ENCODE measurements around the gene LDLRAD3. TPM values are rescaled to one million over a fixed set of nuclear protein-coding genes. Genes with fewer than 3 reads are reported as not detected.
A peak's percentile ranks its signal among the peaks of the same experiment; 100 is the strongest.
"Not testable (repeated sequence)": the region's sequence is repeated elsewhere in the genome, so short reads cannot be mapped to it uniquely, and the experiment has no call there.

LDLRAD3 gene
- total and polyA plus RNA-seq, 10 donors, result 1.5 to 9.6 (median 8.1) TPM

DNA sequence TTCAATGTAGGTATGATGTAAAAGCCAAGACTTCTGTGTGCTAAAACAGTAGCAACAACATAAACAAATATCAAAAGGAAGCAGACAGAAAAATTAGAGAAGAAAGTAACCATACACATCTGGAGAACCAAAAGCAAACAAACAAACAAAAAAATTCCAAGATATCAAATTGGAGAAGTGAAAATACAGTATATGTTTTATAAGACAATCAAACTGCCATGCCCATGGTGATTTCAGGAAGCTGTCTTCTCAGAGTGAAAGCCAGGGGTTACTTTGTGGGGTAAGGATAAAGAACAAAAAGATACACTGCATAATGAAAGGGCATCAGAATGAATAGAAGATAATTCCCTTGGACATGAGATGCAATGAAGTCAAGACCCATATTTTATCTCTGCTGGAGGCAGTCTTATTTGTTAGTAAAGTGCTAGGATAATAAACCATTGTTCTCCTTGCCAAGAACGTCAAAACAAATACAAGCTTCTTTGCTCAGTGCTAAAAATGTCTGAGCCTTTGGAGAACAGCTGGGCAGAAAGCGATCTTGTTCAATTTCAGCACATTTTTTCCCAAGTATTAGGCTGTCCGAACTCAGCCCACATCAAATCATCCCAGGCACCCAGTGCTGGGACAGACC is 38.1 kb upstream of the LDLRAD3 start:
- TF ChIP-seq POLR2A (IDR thresholded peaks at IDR 0.05) (no peak), POLR2AphosphoS5 (IDR thresholded peaks at IDR 0.05) (no peak)
- TF ChIP-seq, protein P1, sequence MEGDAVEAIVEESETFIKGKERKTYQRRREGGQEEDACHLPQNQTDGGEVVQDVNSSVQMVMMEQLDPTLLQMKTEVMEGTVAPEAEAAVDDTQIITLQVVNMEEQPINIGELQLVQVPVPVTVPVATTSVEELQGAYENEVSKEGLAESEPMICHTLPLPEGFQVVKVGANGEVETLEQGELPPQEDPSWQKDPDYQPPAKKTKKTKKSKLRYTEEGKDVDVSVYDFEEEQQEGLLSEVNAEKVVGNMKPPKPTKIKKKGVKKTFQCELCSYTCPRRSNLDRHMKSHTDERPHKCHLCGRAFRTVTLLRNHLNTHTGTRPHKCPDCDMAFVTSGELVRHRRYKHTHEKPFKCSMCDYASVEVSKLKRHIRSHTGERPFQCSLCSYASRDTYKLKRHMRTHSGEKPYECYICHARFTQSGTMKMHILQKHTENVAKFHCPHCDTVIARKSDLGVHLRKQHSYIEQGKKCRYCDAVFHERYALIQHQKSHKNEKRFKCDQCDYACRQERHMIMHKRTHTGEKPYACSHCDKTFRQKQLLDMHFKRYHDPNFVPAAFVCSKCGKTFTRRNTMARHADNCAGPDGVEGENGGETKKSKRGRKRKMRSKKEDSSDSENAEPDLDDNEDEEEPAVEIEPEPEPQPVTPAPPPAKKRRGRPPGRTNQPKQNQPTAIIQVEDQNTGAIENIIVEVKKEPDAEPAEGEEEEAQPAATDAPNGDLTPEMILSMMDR (IDR thresholded peaks at IDR 0.05 in 8 of 11, conservative IDR thresholded peaks at IDR 0.05 in 3 of 11), result no peak
- DNase-seq, result no peak
- H3K27me3 ChIP-seq (replicated peaks in 1 of 7), result peaks cover 0 to 4% (median 0%) of the 10 kb centered on the region in 7 donors
- no peak overlapping the region for H3K4me3 ChIP-seq
- intact Hi-C loops (cut with DNase I; ENCODE audit: low total_unique reads), result no loop called here
- H3K4me1 ChIP-seq, result peaks cover 0 to 14% (median 2%) of the 10 kb centered on the region in 6 donors
- no peak overlapping the region for H3K27ac ChIP-seq
- H3K9me3 ChIP-seq, result peaks cover 5 to 26% (median 21%) of the 10 kb centered on the region in 8 donors
- no peaks in the 10 kb centered on the region for H3K36me3 ChIP-seq
- WGBS, 5 donors, result 60 to 76% (median 66%) methylated on average over 3 of the region's 3 CpGs

DNA sequence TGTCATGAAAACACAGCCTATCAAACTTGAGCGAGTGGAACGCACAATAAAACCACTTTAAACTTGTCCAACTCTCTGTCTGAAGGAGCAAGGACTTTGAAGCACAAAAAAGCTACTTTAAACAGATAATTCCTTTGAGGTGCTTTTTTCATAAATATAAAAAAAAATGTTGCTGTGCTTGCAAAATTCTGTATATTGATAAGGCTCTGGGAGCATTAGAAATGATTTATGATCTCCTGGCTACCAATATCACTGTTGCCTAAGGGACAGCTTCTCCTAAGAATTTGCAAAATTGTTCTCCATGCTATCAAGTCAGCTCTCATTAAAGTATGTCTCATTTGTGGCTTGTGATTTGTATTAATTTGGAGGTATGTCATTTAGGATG is 37.6 kb upstream of the LDLRAD3 start:
- 84 to 88% (median 88%) methylated on average over 2 of the region's 2 CpGs for whole genome bisulfite sequencing, 5 donors
- TF ChIP-seq POLR2A (IDR thresholded peaks at IDR 0.05) (no peak), POLR2AphosphoS5 (IDR thresholded peaks at IDR 0.05) (no peak)
- TF ChIP-seq, protein P1 (IDR thresholded peaks at IDR 0.05 in 8 of 11, conservative IDR thresholded peaks at IDR 0.05 in 3 of 11), result no peak

DNA sequence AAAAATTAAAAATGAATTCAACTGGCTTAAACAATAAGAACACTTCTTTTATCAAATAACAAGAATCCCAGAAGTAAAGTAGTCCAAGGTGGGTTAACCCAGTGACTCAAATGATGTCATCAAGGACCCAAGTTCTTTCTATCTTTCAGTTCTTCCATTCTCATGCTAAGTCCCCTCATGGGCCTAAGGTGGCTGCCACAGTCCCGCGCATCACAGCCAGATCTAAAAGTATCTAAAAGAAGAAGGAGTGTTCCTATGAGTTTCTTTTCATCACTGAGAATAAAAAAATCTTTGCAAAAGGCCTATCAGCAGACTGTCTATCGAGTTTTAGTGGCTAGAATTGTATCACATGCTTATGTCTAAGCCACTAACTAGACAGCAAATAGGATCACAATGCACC is 37.2 kb upstream of the LDLRAD3 start:
- Histone ChIP-seq H3K9me3 (peaks cover 5 to 20% (median 19%) of the 10 kb centered on the region in 8 donors), H3K27me3 (replicated peaks in 1 of 7) (peaks cover 0 to 4% (median 0%) of the 10 kb centered on the region in 7 donors), H3K4me3 (no peak overlapping the region), H3K27ac (no peak overlapping the region), H3K4me1 (peaks cover 0 to 21% (median 2%) of the 10 kb centered on the region in 6 donors), H3K36me3 (no peaks in the 10 kb centered on the region)
- no peak for DNase-seq
- intact Hi-C loops (cut with DNase I; ENCODE audit: low total_unique reads), result no loop called here
- no peak for TF ChIP-seq POLR2A (IDR thresholded peaks at IDR 0.05)
- TF ChIP-seq POLR2AphosphoS5 (IDR thresholded peaks at IDR 0.05), result no peak
- TF ChIP-seq, protein P1 (IDR thresholded peaks at IDR 0.05 in 8 of 11, conservative IDR thresholded peaks at IDR 0.05 in 3 of 11), result no peak
- WGBS, 5 donors, result 55 to 93% (median 75%) methylated on average over 3 of the region's 3 CpGs

More for the DNA sequence above, 37.6 kb upstream of the LDLRAD3 start:
- Histone ChIP-seq H3K9me3 (peaks cover 5 to 24% (median 20%) of the 10 kb centered on the region in 8 donors), H3K4me1 (peaks cover 0 to 17% (median 2%) of the 10 kb centered on the region in 6 donors), H3K36me3 (no peaks in the 10 kb centered on the region), H3K27ac (no peak overlapping the region), H3K4me3 (no peak overlapping the region), H3K27me3 (replicated peaks in 1 of 7) (peaks cover 0 to 4% (median 0%) of the 10 kb centered on the region in 7 donors)
- DNase-seq, result no peak
- intact Hi-C loops (cut with DNase I; ENCODE audit: low total_unique reads), result no loop called here

DNA sequence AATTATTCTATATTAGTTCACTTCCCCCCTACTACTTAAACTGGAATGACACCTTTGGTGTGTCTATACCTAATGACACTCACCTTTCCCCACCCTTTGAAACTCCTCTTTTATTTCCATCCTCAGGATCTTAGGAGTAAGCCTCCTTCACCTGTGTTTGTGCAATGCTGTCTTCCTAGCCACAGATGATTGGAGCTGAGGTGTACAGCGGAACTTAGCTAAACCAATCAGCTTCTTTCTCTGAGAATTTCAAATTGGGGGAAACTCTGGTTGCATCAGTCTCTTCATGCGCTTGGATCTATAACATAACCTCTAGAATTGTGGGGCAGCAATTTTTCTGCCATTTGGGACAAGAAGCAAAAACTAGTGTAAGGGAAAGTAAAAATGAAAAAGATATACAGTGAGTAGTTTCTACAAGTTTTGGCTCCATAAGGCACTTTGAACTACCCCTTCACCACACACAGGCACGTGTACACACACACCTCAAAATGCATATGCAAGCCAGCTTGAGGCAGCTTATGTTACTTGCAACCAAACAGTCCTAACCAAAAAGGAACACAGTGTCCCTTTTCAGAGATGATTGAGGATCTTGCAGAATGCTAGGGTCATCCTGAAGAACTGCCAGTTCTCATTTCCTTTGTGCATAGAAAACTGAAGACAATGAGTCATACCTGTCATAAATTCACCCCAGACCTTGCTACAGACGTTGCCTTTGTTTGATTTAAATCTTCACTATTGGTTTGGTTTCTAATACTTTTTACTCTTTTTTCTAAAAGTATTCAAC is 36.0 kb upstream of the LDLRAD3 start:
- Histone ChIP-seq H3K4me1 (peaks cover 0 to 22% (median 2%) of the 10 kb centered on the region in 6 donors), H3K9me3 (peaks cover 0 to 10% (median 7%) of the 10 kb centered on the region in 8 donors), H3K36me3 (no peaks in the 10 kb centered on the region), H3K4me3 (no peak overlapping the region), H3K27me3 (replicated peaks in 1 of 7) (peaks cover 0 to 4% (median 0%) of the 10 kb centered on the region in 7 donors), H3K27ac (peak overlapping the region in 2 of 8 donors; percentile 51 to 55)
- WGBS, 5 donors, result 34 to 65% (median 45%) methylated on average over 4 of the region's 4 CpGs
- TF ChIP-seq POLR2A (IDR thresholded peaks at IDR 0.05) (no peak), POLR2AphosphoS5 (IDR thresholded peaks at IDR 0.05) (peak in 1 of 3 donors; percentile 21)
- intact Hi-C loops (cut with DNase I; ENCODE audit: low total_unique reads), result no loop called here
- DNase-seq, result no peak

DNA sequence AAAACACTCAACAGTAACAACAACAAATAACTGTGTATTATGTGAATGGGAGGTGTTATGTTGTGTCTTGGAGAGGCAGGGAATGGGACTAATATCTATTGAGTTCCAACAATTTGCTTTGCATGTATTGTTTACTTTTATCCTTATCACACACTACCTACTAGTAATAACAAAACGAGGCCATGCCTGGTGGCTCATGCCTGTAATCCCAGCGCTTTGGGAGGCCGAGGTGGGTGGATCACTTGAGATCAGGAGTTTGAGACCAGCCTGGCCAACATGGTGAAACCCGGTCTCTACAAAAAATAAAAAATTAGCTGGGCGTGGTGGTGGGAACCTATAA is 35.5 kb upstream of the LDLRAD3 start:
- intact Hi-C loops (cut with DNase I; ENCODE audit: low total_unique reads), result not testable (repeated sequence)

More for the DNA sequence above, 35.5 kb upstream of the LDLRAD3 start:
- not testable (repeated sequence) for H3K4me3 ChIP-seq; DNase-seq; H3K9me3 ChIP-seq; H3K27me3 ChIP-seq (replicated peaks in 1 of 7); H3K36me3 ChIP-seq
- Histone ChIP-seq H3K27ac (peak overlapping the region in 2 of 8 donors; percentile 18 to 32), H3K4me1 (peaks cover 0 to 22% (median 2%) of the 10 kb centered on the region in 6 donors)
- 64 to 92% (median 88%) methylated on average over 5 of the region's 5 CpGs for WGBS, 5 donors

Data from spleen (tissue), 11 donors.